ENCODE measurements around the gene FHOD3. TPM values are rescaled to one million over a fixed set of nuclear protein-coding genes. Genes with fewer than 3 reads are reported as not detected.

The FHOD3 gene
- total and polyA plus RNA-seq, 2 of the 8 experiments (the other 6 are each of a cell fraction or from before 2014, with no cell fraction given) = 9.7 to 10.5 TPM

- peaks cover 0 to 12% of the 10 kb centered on the region in 2 experiments; a peak in 3 of 4 replicates for H3K79me2 ChIP-seq (ENCODE audit: control insufficient read depth in 1 of 2, insufficient read depth in 2 of 2, low read length in 2 of 2)
- no peak overlapping the region for H2BK120ac ChIP-seq (replicated peaks; ENCODE audit: low read depth, low read length)
- peak overlapping the region; percentile 97 for H2BK12ac ChIP-seq (ENCODE audit: low read depth, low read length)
- no peak overlapping the region for H3K23ac ChIP-seq (ENCODE audit: insufficient read length)
- H2BK15ac ChIP-seq (ENCODE audit: low read length) = no peak overlapping the region
- no peak overlapping the region for H2BK20ac ChIP-seq (ENCODE audit: low read length)
- H2AFZ ChIP-seq (ENCODE audit: low read length) = peak overlapping the region; percentile 77
- no peaks in the 10 kb centered on the region for H3K9me3 ChIP-seq (ENCODE audit: insufficient read depth in 2 of 2, low read depth in 1 of 2, low read length in 1 of 2)
- peak overlapping the region; percentile 89 for H3K4ac ChIP-seq (replicated peaks; ENCODE audit: insufficient read length, low read depth, low read length)
- ChIA-PET POLR2A (ENCODE audit: partially characterized antibody) (interaction anchor here (0.8 to 1.6 kb wide), 4 partner anchors 12 to 61 kb away, joined by 3 to 5 read pairs (median 4); no protein-coding TSS in a partner anchor), CTCF (ENCODE audit: partially characterized antibody) (interaction anchor here (0.6 to 2.6 kb wide), 7 partner anchors 11 to 851 kb away, joined by 3 to 14 read pairs (median 5); no protein-coding TSS in a partner anchor)
- WGBS, 2 experiments (ENCODE audit: extremely low coverage in 1 of 2, insufficient coverage in 1 of 2, insufficient read length in 1 of 2, insufficient replicate concordance in 2 of 2, low coverage in 1 of 2, low lambda C conversion rate in 2 of 2, missing lambda C conversion rate in 1 of 2) = 3% methylated on average over 16 of the region's 18 CpGs; no CpG with 5 or more reads in 1 of the 2 experiments
- peaks cover 7% of the 10 kb centered on the region for H3K23me2 ChIP-seq (ENCODE audit: low read depth, low read length)
- H3K9ac ChIP-seq (replicated peaks in 1 of 4; ENCODE audit: extremely low read depth in 1 of 4, low read depth in 3 of 4, low read length in 3 of 4) = peak overlapping the region; percentile 70 to 95 (median 81)
- H3K27me3 ChIP-seq (replicated peaks in 1 of 4; ENCODE audit: control insufficient read depth in 3 of 4, extremely low read depth in 1 of 4, insufficient read depth in 3 of 4, low read length in 3 of 4) = no peaks in the 10 kb centered on the region
- peaks cover 0 to 5% (median 2%) of the 10 kb centered on the region in 4 experiments; a peak in 1 of 7 replicates for H3K4me1 ChIP-seq (replicated peaks in 1 of 4; ENCODE audit: control insufficient read depth in 3 of 4, insufficient read depth in 4 of 4, low read length in 3 of 4)
- no peak overlapping the region for H2AK5ac ChIP-seq (ENCODE audit: low read depth, low read length)
- peak overlapping the region; percentile 98 for H2BK5ac ChIP-seq (ENCODE audit: low read depth, low read length)
- peak overlapping the region; percentile 68 for H3K27ac ChIP-seq (ENCODE audit: low read depth, low read length)
- H3K56ac ChIP-seq (replicated peaks; ENCODE audit: insufficient read length, low read depth, low read length) = peak overlapping the region; percentile 70
- no peak overlapping the region for H3K14ac ChIP-seq (ENCODE audit: insufficient read length)
- DNase-seq (ENCODE audit: low read depth in 1 of 2, low spot score in 2 of 2) = no peak
- peak overlapping the region; percentile 82; the same call in 1 of the 2 replicates for H4K8ac ChIP-seq (ENCODE audit: extremely low read depth, insufficient read depth, low read length)
- peak; percentile 79 for TF ChIP-seq SAP30 (IDR thresholded peaks at IDR 0.05; ENCODE audit: insufficient read depth, insufficient replicate concordance, low read length)
- TF ChIP-seq, protein P1, sequence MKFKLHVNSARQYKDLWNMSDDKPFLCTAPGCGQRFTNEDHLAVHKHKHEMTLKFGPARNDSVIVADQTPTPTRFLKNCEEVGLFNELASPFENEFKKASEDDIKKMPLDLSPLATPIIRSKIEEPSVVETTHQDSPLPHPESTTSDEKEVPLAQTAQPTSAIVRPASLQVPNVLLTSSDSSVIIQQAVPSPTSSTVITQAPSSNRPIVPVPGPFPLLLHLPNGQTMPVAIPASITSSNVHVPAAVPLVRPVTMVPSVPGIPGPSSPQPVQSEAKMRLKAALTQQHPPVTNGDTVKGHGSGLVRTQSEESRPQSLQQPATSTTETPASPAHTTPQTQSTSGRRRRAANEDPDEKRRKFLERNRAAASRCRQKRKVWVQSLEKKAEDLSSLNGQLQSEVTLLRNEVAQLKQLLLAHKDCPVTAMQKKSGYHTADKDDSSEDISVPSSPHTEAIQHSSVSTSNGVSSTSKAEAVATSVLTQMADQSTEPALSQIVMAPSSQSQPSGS (IDR thresholded peaks at IDR 0.05; ENCODE audit: low read length) = no peak
- TF ChIP-seq CEBPB (IDR thresholded peaks at IDR 0.05; ENCODE audit: low read depth, low read length) = no peak
- TF ChIP-seq POLR2AphosphoS5 (IDR thresholded peaks at IDR 0.05; ENCODE audit: low read depth, low read length) = peak; percentile 72
- TF ChIP-seq POLR2A (IDR thresholded peaks at IDR 0.05; ENCODE audit: control extremely low read depth in 1 of 2, low read depth in 2 of 2, low read length in 2 of 2) = peak in 1 of 2 experiments; percentile 72; a peak in 2 of 3 replicates
- no peaks in the 10 kb centered on the region for H4K20me1 ChIP-seq (replicated peaks in 1 of 2; ENCODE audit: control insufficient read depth in 1 of 2, insufficient read depth in 2 of 2, low read length in 2 of 2)
- peaks cover 0 to under 1% (median 0%) of the 10 kb centered on the region in 4 experiments; a peak in 3 of 8 replicates for H3K36me3 ChIP-seq (ENCODE audit: control insufficient read depth in 2 of 4, insufficient read depth in 4 of 4, low read length in 3 of 4)
- H3K4me2 ChIP-seq (ENCODE audit: insufficient read depth in 1 of 2, low read depth in 2 of 2, low read length in 2 of 2) = peak overlapping the region; percentile 71 to 95
- peak overlapping the region; percentile 73 for H4K5ac ChIP-seq (ENCODE audit: insufficient read length, low read depth, low read length)
- H4K91ac ChIP-seq (replicated peaks; ENCODE audit: insufficient read length, low read length) = peak overlapping the region; percentile 86
- H3K4me3 ChIP-seq (ENCODE audit: extremely low read depth in 1 of 4, insufficient read depth in 2 of 4, low read depth in 3 of 4, low read length in 4 of 4) = peak overlapping the region; percentile 92 to 98 (median 95)
- H3K79me1 ChIP-seq (ENCODE audit: low read depth, low read length) = no peaks in the 10 kb centered on the region; the same call in 1 of the 2 replicates
- peak overlapping the region; percentile 94 for H3K18ac ChIP-seq (ENCODE audit: extremely low read depth, low read length)
- FAIRE-seq = peak; percentile 7
Observed at GRCh38 chr18:36828157-36828629, 530.7 kb downstream of the FHOD3 start.
